DMS114 treated with DMSO at 0.1 percent for 48 hours (cell line): ENCODE results near the gene OSTF1.

Experiments used
- DNase-seq: peaks from one replicate; lab custom pipeline; 2025; ENCODE audit not compliant: unreplicated experiment; lab: John Stamatoyannopoulos, UW

The OSTF1 gene

DNA sequence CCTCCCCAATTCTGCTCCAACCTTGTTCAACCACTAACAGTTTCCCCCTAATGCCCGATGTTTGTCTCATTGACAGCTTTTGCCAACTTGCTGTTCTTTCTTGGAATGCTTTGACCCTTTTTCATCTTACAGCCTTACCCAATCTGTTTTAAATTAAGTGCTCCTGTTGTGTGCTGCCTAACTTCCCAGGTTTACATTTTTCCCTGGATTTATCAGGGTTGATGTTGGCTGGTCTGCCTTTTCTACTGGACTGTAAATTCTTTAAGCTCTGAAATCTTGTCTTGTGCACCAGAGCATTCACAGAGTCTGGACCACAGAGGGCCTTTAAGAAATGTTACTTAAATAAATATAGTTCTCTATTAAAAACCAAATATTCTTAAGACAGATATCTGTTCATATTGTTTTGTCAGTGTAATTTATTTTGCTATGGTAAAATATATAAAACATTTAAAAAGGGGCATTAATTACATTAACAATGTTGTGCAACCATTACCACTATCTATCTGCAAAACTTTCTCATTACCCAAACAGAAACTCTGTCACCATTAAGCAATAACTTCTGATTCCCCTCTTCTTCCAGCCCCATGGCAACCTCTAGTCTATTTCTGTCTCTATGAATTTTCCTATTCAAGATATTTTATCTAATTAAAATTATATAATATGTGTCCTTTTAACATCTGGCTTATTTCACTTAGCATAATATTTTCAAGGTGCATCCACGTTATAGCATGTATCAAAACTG lies 73.0 kb downstream of the OSTF1 start:
- no peak for DNase-seq

- DNase-seq, result no peak
Observed at GRCh38 chr9:75163764-75164163, 75.5 kb downstream of the OSTF1 start.

GRCh38 chr9:75164573-75164972 lies 76.3 kb downstream of the OSTF1 start:
- DNase-seq, result no peak

DNA sequence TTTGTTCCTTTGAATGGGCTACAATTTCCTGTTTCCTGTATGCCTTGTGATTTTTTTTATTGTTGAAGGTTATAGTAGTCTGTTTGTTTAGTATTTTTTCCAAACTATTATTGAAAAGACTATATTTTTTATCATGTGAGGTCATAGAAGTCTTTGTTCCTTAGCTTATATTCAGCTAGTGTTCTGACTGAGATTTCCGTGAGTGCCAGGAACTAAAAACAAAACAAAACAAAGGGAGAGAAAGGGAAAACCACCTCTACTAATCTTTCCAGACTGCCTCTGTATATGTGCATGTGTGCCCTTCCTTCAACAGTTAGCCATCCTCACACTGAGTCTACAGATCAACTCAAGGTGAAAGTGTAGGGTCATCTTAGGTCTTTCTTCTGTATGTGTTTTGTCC lies 79.0 kb downstream of the OSTF1 start:
- DNase-seq, result no peak

DNA sequence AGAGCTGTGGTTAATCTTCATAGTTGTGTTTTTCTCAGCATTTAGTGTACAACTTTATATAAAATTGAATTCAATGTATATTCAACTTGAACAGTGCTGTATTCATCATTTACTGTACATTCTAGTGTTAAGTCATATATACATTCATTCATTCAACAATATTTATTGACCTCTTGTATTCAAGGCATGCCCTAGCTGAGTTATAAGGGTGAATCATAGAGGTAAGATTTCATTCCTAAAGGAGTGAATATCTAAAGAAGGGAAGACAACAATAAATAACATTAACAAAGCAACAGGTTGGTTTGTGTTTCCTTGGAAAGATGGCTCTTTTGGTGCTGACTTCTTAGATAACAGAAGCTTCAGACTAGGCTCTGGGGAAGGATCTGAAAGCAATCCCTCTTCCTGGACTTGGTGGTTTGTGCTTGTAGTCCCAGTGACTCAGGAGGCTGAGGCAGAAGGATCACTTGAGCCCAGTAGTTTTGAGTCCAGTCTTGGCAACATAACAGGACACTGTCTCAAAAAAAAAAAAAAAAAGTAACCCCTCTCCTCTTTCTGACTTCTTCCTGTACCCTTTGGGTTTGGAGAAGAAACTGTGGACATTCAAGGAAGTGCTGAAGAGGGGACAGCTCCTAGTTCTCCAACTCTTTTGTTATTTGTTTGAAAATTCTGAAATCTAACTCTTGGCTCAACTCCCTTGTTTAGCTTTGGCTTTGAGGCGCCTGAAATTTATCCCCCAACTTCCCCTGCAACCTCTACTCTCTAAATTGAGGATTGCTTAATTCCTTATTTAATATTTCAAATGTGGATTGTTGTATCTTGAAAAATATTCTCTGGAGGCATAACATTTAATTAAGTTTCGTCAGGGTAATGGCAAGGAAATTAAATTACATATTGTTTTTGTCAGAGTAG lies 80.2 kb downstream of the OSTF1 start:
- no peak for DNase-seq

DNA sequence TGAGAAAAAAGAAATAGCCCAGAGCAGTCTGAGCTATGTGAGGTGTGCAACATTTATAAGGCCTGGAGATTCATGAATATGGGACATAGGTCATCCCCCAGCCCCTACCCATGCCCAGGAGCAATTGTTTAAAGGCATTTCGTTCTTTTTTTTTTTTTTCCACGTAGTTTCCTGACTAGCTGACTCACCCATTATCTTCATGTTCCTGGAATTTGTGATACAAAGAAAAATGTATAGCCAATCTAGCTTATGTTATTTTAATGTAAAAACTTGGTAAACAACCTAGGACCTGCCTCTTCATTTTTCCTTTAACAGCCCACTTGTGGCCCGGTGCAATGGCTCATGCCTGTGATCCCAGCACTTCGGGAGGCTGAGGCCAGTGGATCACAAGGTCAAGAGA lies 81.3 kb downstream of the OSTF1 start:
- DNase-seq, result no peak

GRCh38 chr9:75170898-75171360 lies 82.6 kb downstream of the OSTF1 start:
- DNase-seq, result no peak

- DNase-seq, result no peak
Observed at GRCh38 chr9:75175395-75175794, 87.1 kb downstream of the OSTF1 start.

DNA sequence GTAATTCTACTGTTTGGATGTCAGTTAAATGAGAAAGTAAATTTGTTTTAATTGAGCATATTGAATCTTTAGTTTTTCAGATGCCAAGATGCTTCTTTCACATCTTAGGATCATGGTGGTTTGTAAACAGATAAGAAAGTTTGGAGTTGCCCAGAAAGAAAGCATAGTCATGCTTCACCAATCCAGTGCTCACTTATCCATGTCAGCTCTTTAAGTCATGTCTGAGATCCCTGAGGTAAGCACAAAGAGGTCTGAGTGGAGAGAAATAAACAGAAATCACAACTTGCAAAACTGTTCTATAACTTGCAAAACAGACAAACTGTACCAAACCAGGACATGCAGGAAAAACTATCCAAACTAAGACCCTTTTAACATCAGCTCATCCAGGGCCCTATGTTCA lies 87.7 kb downstream of the OSTF1 start:
- no peak for DNase-seq

- no peak for DNase-seq
Observed at GRCh38 chr9:75181750-75182149, 93.4 kb downstream of the OSTF1 start.

DNA sequence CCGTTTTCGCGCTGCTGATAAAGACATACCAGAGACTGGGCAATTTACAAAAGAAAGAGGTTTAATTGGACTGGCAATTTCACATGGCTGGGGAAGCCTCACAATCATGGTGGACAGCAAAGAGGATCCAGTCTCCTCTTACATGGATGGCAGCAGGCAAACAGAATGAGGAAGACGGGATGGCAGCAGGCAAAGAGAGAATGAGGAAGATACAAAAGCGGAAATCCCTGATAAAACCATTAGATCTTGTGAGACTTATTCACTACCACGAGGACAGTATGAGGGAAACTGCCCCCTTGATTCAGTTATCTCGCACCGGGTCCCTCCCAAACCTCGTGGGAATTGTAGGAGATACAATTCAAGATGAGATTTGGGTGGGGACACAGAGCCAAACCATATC lies 95.0 kb downstream of the OSTF1 start:
- DNase-seq, result no peak

- no peak for DNase-seq
Observed at GRCh38 chr9:75184471-75184870, 96.2 kb downstream of the OSTF1 start.

- no peak for DNase-seq
Observed at GRCh38 chr9:75185585-75186170, 97.4 kb downstream of the OSTF1 start.

GRCh38 chr9:75186767-75187380 lies 98.6 kb downstream of the OSTF1 start:
- DNase-seq, result peak; percentile 12

GRCh38 chr9:75188756-75189155 lies 100.4 kb downstream of the OSTF1 start:
- no peak for DNase-seq

GRCh38 chr9:75190762-75191161 lies 102.4 kb downstream of the OSTF1 start:
- no peak for DNase-seq
